ENCODE data around the gene SYNGAP1.

SYNGAP1 gene

GRCh38 chr6:33417903-33418689, 1.8 kb upstream of the SYNGAP1 start, which contains the start of gene CUTA:
Gene CUTA (minus strand): TSS chr6:33418107. CDS start chr6:33418000, 107 bp downstream.
- peak within 1 kb of the TSS; percentile 99 for H3K4me3 ChIP-seq (ENCODE audit: low read depth, low read length)
- peak; percentile 99 for DNase-seq (ENCODE audit: low read depth)
- TF ChIP-seq, protein P1, sequence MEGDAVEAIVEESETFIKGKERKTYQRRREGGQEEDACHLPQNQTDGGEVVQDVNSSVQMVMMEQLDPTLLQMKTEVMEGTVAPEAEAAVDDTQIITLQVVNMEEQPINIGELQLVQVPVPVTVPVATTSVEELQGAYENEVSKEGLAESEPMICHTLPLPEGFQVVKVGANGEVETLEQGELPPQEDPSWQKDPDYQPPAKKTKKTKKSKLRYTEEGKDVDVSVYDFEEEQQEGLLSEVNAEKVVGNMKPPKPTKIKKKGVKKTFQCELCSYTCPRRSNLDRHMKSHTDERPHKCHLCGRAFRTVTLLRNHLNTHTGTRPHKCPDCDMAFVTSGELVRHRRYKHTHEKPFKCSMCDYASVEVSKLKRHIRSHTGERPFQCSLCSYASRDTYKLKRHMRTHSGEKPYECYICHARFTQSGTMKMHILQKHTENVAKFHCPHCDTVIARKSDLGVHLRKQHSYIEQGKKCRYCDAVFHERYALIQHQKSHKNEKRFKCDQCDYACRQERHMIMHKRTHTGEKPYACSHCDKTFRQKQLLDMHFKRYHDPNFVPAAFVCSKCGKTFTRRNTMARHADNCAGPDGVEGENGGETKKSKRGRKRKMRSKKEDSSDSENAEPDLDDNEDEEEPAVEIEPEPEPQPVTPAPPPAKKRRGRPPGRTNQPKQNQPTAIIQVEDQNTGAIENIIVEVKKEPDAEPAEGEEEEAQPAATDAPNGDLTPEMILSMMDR (IDR thresholded peaks at IDR 0.05; ENCODE audit: control insufficient read depth, extremely low read depth, insufficient read depth): peak; percentile 42

DNA sequence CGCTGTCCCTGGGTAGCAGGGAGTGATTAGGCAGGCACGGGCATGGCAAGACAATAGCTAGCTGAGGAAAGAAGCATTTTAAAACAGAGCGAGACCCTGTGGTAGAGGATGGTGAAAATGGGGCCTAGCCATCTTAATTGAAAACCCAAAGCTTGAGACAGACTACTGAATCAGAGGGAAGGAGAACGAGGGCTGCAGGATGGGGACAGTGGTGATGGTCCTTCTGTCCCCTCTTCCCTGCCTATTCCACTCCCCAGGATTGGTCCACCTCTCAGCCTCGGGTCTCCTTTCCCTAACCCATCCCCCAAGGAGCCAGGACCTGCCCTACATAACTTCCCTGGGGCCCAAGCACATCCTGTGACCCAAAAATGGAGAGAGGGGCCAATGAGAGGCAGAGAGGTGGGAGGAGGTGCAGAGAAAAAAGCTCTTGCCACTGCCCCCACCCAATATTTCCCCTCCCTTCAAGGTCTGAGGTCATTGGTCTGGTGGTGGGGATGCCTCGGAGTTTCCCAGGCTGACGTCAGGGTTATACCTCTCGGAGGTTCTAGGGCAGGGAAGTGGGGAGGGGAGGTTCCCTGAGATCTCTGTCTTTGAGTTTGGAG, 1.1 kb upstream of the SYNGAP1 start:
- no peak for DNase-seq (ENCODE audit: low read depth)
- TF ChIP-seq, protein P1 (IDR thresholded peaks at IDR 0.05; ENCODE audit: control insufficient read depth, extremely low read depth, insufficient read depth): no peak

DNA sequence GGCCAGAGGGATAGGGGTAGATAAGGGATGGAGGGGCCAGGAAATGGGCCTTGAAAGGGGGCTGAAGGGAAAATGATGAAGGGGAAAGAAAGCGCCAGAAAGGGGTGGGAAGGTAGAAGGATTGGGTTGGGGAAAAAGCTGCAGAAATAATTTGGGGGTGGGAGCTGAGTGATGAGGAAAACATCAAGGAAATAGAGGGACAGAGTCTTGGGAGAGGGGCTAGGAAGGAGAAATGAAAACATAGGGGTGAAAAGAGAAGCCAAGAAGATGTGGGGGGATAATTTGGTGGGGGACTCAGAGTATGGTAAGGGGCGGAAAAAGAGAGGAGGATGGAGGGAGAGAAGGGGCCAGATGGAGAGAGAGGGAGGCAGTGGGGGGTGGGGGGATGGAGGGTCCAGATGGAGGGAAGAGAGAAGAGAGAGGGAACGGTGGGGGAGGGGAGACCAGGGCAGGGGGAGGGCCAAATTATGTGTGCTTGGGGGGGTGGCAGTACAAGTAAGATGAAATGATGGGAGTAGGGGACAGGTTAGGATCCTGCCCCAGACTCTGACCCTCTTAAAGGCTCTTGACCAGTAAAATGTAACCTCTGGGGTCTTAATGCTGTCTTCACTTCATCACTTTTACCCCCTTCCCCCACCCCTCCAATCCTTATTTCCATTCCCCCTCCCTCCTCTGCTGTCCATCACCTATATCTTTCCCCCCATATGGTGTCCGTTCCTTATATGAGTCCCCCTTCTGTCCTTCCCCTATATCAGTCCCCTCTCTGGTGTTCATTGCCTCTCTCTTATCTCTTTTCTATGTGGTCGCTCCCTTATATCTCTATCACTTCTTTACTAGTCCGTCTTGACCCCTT, 852 bp downstream of the SYNGAP1 start:
- no peak for DNase-seq (ENCODE audit: low read depth)
- TF ChIP-seq, protein P1 (IDR thresholded peaks at IDR 0.05; ENCODE audit: control insufficient read depth, extremely low read depth, insufficient read depth): no peak
- no peak overlapping the region for H3K4me3 ChIP-seq (ENCODE audit: low read depth, low read length)

More for the DNA sequence above, 1.1 kb upstream of the SYNGAP1 start:
- H3K4me3 ChIP-seq (ENCODE audit: low read depth, low read length): peak overlapping the region; percentile 99

DNA sequence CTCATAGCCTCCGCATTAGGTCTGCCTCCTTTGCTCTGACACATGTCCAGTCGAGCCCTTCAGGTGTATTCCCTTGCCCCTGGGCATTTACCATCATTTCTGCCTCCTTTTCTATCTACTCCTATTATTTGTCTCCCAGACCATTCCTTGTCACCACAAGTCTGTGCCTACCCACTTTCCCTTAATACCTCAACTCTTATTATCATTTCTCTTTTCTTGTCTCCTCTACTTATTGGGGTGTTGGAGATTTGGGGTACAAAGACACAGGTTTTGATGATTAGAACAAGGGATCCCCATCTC, 1.4 kb downstream of the SYNGAP1 start:
- DNase-seq (ENCODE audit: low read depth): no peak
- TF ChIP-seq, protein P1 (IDR thresholded peaks at IDR 0.05; ENCODE audit: control insufficient read depth, extremely low read depth, insufficient read depth): no peak
- H3K4me3 ChIP-seq (ENCODE audit: low read depth, low read length): no peak overlapping the region

DNA sequence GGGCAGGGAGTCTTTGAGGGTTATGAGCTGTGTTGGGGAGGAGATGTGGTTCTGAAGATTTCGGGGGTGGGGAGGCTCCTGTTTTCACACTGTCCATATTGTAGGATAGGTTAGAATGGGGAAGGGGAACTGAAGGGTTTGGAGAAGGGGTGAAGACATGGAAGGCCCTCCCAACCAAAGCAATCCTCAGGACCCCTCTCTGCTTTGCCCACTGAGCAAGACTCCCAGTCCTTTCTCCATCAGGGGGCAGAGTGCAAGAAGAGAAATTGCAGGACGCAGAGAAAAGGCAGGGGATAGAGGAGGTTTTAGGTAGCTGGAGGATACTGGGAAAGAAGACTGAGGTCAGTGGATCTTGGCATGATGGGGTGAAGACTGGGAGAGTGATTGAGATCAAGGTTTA, 3.9 kb downstream of the SYNGAP1 start:
- TF ChIP-seq, protein P1 (IDR thresholded peaks at IDR 0.05; ENCODE audit: control insufficient read depth, extremely low read depth, insufficient read depth): no peak
- no peak overlapping the region for H3K4me3 ChIP-seq (ENCODE audit: low read depth, low read length)
- DNase-seq (ENCODE audit: low read depth): no peak

DNA sequence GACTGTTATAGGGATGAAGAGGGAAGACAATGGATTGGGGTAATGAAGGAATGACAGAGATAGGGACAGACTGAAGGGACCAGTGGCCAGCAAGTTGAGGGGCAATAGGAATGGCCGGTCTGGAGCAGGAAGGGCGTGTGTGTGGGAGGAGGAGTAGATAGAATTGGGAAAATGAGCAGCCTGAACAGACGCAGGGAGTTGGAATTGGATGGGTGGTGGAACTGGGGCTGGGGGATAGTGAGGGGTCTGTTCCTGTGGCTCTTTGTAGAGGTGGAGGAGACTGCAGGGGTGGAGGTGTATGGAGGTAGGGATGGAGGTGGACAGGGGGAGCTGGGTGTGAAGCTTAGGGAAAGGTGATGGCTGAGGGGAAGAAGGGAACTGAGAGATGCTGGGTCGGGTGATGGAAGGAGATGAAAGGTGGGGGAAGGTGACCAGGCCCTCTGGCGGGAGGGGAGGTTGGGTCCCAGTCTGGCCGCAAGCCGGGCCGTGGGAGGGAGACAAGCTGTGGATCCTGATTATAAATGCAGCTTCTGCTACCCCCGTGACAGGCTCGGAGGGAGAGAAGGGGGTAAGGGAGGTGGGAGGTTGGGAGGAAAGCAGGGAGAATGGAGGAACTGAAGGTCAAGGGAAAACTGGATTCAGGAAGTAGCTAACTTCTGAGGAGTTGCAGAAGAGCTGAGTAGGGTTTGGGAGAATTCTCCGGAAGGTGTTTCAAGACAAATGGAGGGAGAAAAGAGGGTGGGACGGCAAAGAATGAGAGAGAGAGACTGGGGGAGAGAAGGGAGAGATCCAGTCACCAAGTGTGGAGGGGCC, 5.2 kb downstream of the SYNGAP1 start:
- TF ChIP-seq, protein P1 (IDR thresholded peaks at IDR 0.05; ENCODE audit: control insufficient read depth, extremely low read depth, insufficient read depth): no peak
- DNase-seq (ENCODE audit: low read depth): no peak
- H3K4me3 ChIP-seq (ENCODE audit: low read depth, low read length): peak overlapping the region; percentile 67

All from LNCaP clone FGC (cell line).